Type B pancreatic cell (in vitro differentiated cells): ENCODE results near the gene ILDR1. TPM values are rescaled to one million over a fixed set of nuclear protein-coding genes. Genes with fewer than 3 reads are reported as not detected.

Experiments used
- DNase-seq: peaks from one replicate; pipeline ENCODE4 v3.0.0; 2021; ENCODE audit warnings: mixed read lengths; ENCODE audit not compliant: unreplicated experiment; ENCODE audit errors: extremely low spot score
- H3K27ac Mint-ChIP-seq: 2 replicates; pipeline ENCODE4 v1.8.0; 2021; ENCODE audit warnings: mild to moderate bottlenecking, mixed read lengths
- H3K27me3 Mint-ChIP-seq: 2 replicates; pipeline ENCODE4 v1.8.0; 2021; ENCODE audit warnings: mixed read lengths
- H3K36me3 Mint-ChIP-seq: 2 replicates; pipeline ENCODE4 v1.8.0; 2021; ENCODE audit warnings: mixed read lengths
- H3K4me1 Mint-ChIP-seq: one replicate; pipeline ENCODE4 v1.8.0; 2021; ENCODE audit warnings: mixed read lengths; ENCODE audit not compliant: unreplicated experiment
- H3K4me3 Mint-ChIP-seq: 2 replicates; pipeline ENCODE4 v1.8.0; 2021; ENCODE audit warnings: mild to moderate bottlenecking, mixed read lengths
- H3K9me3 Mint-ChIP-seq: 2 replicates; pipeline ENCODE4 v1.8.0; 2021; ENCODE audit warnings: mixed read lengths
- CTCF ChIP-seq: fragments of 200-600 bp; sonication (generic); conservative IDR thresholded peaks from 2 replicates; pipeline ENCODE4 v1.5.0; 2021; ENCODE audit warnings: antibody characterized with exemption, mild to moderate bottlenecking
- total RNA-seq: library from RNA; stranded (reverse); gene quantifications from 2 replicates; pipeline ENCODE4 v1.2.1, GENCODE V29; 2021; ENCODE audit warnings: low replicate concordance

ILDR1 gene
- total RNA-seq, 1 donor from 2014 or later = 2.6 TPM

- Mint-ChIP-seq H3K4me1 (peaks cover 5% of the 10 kb centered on the region), H3K36me3 (no peaks in the 10 kb centered on the region), H3K4me3 (no peak overlapping the region), H3K27me3 (peaks cover 10% of the 10 kb centered on the region), H3K27ac (no peak overlapping the region), H3K9me3 (no peaks in the 10 kb centered on the region)
- no peak for DNase-seq
- no peak for TF ChIP-seq CTCF
Measured at GRCh38 chr3:122004991-122005565, 17.0 kb downstream of the ILDR1 start.

- Mint-ChIP-seq H3K4me3 (no peak overlapping the region), H3K36me3 (no peaks in the 10 kb centered on the region), H3K27me3 (peaks cover 6% of the 10 kb centered on the region), H3K4me1 (peaks cover 5% of the 10 kb centered on the region), H3K9me3 (no peaks in the 10 kb centered on the region), H3K27ac (no peak overlapping the region)
- DNase-seq = no peak
- no peak for TF ChIP-seq CTCF
Measured at GRCh38 chr3:122004107-122004506, 17.9 kb downstream of the ILDR1 start.

- H3K36me3 Mint-ChIP-seq = no peaks in the 10 kb centered on the region
- H3K4me1 Mint-ChIP-seq = peaks cover 5% of the 10 kb centered on the region
- H3K9me3 Mint-ChIP-seq = no peaks in the 10 kb centered on the region
Measured at GRCh38 chr3:122003606-122004005, 18.4 kb downstream of the ILDR1 start.

GRCh38 chr3:122003112-122003511, 18.9 kb downstream of the ILDR1 start:
- no peak for DNase-seq
- peaks cover 5% of the 10 kb centered on the region for H3K4me1 Mint-ChIP-seq
- H3K27me3 Mint-ChIP-seq = peaks cover 6% of the 10 kb centered on the region
- no peaks in the 10 kb centered on the region for H3K36me3 Mint-ChIP-seq
- no peak overlapping the region for H3K4me3 Mint-ChIP-seq
- no peak overlapping the region for H3K27ac Mint-ChIP-seq
- no peak for TF ChIP-seq CTCF
- no peaks in the 10 kb centered on the region for H3K9me3 Mint-ChIP-seq

More at GRCh38 chr3:122003606-122004005, 18.4 kb downstream of the ILDR1 start:
- Mint-ChIP-seq H3K27me3 (peaks cover 6% of the 10 kb centered on the region), H3K4me3 (no peak overlapping the region), H3K27ac (no peak overlapping the region)
- no peak for TF ChIP-seq CTCF
- no peak for DNase-seq

- no peak for TF ChIP-seq CTCF
- Mint-ChIP-seq H3K9me3 (no peaks in the 10 kb centered on the region), H3K4me1 (peaks cover 5% of the 10 kb centered on the region), H3K36me3 (no peaks in the 10 kb centered on the region), H3K4me3 (no peak overlapping the region), H3K27ac (no peak overlapping the region), H3K27me3 (peaks cover 6% of the 10 kb centered on the region)
- DNase-seq = no peak
Measured at GRCh38 chr3:122002611-122003010, 19.4 kb downstream of the ILDR1 start.

- Mint-ChIP-seq H3K36me3 (no peaks in the 10 kb centered on the region), H3K27me3 (peaks cover 6% of the 10 kb centered on the region), H3K4me3 (no peak overlapping the region), H3K27ac (no peak overlapping the region), H3K4me1 (peaks cover 5% of the 10 kb centered on the region), H3K9me3 (no peaks in the 10 kb centered on the region)
- DNase-seq = no peak
- TF ChIP-seq CTCF = no peak
Measured at GRCh38 chr3:122001892-122002291, 20.2 kb downstream of the ILDR1 start.
